ENCODE measurements around the gene CEP44. TPM values are rescaled to one million over a fixed set of nuclear protein-coding genes. Genes with fewer than 3 reads are reported as not detected.

Gene CEP44, protein sequence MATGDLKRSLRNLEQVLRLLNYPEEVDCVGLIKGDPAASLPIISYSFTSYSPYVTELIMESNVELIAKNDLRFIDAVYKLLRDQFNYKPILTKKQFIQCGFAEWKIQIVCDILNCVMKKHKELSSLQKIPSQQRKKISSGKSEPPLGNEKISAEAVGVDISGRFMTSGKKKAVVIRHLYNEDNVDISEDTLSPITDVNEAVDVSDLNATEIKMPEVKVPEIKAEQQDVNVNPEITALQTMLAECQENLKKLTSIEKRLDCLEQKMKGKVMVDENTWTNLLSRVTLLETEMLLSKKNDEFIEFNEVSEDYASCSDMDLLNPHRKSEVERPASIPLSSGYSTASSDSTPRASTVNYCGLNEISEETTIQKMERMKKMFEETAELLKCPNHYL
- total RNA-seq = 11.0 and 11.6 TPM in 2 replicates

GRCh38 chr4:174283507-174284471 is at the start of gene CEP44, which contains the start of gene FBXO8:
Gene CEP44, plus strand, starts transcription at chr4:174283911. Its CDS starts 15,211 bp downstream, at chr4:174299122.
Gene FBXO8, minus strand, starts transcription at chr4:174283667. Its CDS starts 20,575 bp downstream, at chr4:174263092.

Other genes with a start within 250 kb of the CEP44 start
- gene FBXO8, start 244 bp upstream of the CEP44 start, total RNA-seq = 22.5 and 35.2 TPM in 2 replicates
- gene HPGD, start 238.6 kb downstream of the CEP44 start, total RNA-seq = not detected in 2 replicates